AG04450 (cell line): ENCODE measurements around the gene NCOA3. TPM values are rescaled to one million over a fixed set of nuclear protein-coding genes. Genes with fewer than 3 reads are reported as not detected.

Source experiments
- CTCF ChIA-PET: fragments of 300-600, 350-600 bp; formaldehyde crosslinking; extraction: SDS; loops from one replicate; lab custom pipeline; 2022; ENCODE audit warnings: antibody characterized with exemption, inconsistent platforms; lab: Charles Lee
- POLR2A ChIA-PET: fragments of 350-600 bp; formaldehyde crosslinking; extraction: SDS; loops from one replicate; lab custom pipeline; 2021; ENCODE audit warnings: antibody characterized with exemption, inconsistent platforms; lab: Yijun Ruan, JAX
- DNase-seq: peaks from one replicate; pipeline ENCODE4 v3.0.0-alpha.2; 2011; ENCODE audit warnings: low read depth, low spot score
- H3K27ac ChIP-seq: one replicate; pipeline ENCODE4 v1.5.1; 2012; ENCODE audit warnings: low read depth, low read length, control low read depth
- H3K27me3 ChIP-seq: one replicate; pipeline ENCODE4 v1.6.0; 2012; ENCODE audit warnings: low read length; ENCODE audit not compliant: control insufficient read depth, insufficient read depth
- H3K4me3 ChIP-seq: 2 replicates; pipeline ENCODE4 v1.5.1; 2011; ENCODE audit warnings: mild to moderate bottlenecking, low read depth, low read length, control low read depth
- H3K9me3 ChIP-seq: 2 replicates; pipeline ENCODE4 v1.5.1; 2012; ENCODE audit warnings: low read length; ENCODE audit not compliant: control insufficient read depth, insufficient read depth
- CTCF ChIP-seq: IDR thresholded peaks from 2 replicates; pipeline ENCODE4 v1.5.1; 2011; ENCODE audit warnings: low read depth, low read length, control low read depth, inconsistent platforms
- polyA plus RNA-seq: library from polyadenylated mRNA; depleted of rRNA; stranded (reverse); fragments of >200 nt; gene quantifications from 2 replicates; pipeline ENCODE4 v1.2.3, GENCODE V29; 2011

NCOA3 gene
- polyA plus RNA-seq, 1 experiment: 25.4 TPM

- peaks cover 3% of the 10 kb centered on the region for H3K27me3 ChIP-seq
- H3K27ac ChIP-seq: no peak overlapping the region
- peaks cover 24% of the 10 kb centered on the region for H3K9me3 ChIP-seq
- ChIA-PET CTCF (interaction anchor here (1.1 to 1.3 kb wide), 2 partner anchors 39 to 934 kb away, joined by 3 to 10 read pairs; no protein-coding TSS in a partner anchor), POLR2A (no interaction called here)
- DNase-seq: no peak
- no peak for TF ChIP-seq CTCF
- H3K4me3 ChIP-seq: no peak overlapping the region
Measured at GRCh38 chr20:47687095-47687987, 185.7 kb downstream of the NCOA3 start.

DNA sequence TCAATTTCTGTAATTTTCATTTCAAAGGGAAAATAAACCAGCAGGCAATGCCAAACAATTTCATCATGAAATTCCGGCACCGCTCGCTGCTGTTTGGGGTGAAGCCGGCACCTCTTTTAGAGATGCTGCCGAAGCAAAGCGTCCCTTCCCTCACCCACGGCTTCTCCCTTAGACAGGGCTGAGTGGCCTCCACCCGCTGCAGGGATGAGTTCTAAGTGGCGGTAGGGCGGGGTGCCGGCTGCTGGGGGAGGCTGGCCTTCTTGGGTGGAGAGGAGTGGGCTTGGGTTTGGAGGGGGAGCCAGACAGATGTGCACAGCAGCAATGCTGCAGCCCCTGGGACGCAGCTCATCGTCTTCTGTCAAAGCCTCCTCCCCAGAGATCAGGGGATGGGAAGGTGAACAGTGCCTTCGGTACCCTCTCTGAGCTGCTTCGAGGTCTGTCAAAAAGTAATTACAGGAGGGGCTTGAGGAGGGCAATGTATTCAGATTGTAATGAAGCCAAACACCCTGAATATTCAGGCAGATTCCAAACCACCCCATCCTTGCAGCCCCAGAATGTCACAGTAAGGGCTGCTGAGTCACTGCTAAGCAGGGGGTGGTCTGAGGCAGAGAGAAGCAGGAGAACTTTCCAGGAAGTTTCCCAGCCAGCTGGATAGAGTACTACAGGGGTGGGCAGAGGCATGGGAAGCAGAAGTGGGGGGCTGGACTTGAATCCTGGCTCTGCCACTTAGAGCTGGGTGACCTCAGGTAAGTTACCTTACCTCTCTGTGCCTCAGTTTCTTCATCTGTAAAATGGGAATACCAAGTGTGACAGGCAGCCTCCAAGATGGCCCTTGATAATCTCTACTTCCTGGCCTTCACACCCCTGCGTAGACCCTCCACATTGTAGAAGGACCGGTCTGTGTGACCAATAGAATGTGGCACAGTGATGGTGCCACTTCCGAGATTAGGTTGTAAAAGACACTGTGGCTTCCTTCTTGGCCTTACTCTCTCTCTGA lies 187.0 kb downstream of the NCOA3 start:
- ChIA-PET CTCF (interaction anchor here (0.9 to 1.4 kb wide), 2 partner anchors 11 to 932 kb away, joined by 4 to 7 read pairs; no protein-coding TSS in a partner anchor), POLR2A (interaction anchor here (0.7 kb wide), 1 partner anchor 48 kb away, joined by 3 read pairs; no protein-coding TSS in a partner anchor)
- DNase-seq: no peak
- Histone ChIP-seq H3K27ac (no peak overlapping the region), H3K27me3 (no peaks in the 10 kb centered on the region), H3K4me3 (no peak overlapping the region), H3K9me3 (peaks cover 29% of the 10 kb centered on the region)
- no peak for TF ChIP-seq CTCF

DNA sequence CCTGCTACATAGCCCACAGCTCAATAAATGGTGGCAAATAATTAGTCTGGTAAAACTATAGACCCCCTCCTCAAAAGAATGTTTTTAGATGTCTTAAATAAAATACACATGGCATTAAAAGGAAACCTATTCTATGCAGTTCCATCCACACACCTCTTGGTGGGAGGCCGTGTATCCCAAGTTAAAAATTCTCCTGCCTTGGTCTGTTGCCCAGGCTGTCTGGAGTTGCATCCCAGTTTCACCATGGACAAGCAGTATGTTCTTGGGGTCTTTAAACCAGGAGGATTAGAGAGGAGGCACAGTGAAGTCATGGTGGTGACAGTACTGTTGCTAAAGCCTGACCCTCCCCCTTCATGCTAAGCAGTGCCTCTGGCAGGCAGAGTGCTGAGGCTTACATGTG lies 188.0 kb downstream of the NCOA3 start:
- DNase-seq: no peak
- ChIA-PET CTCF (interaction anchor here (0.9 to 1.5 kb wide), 2 partner anchors 931 kb away, joined by 5 to 7 read pairs; no protein-coding TSS in a partner anchor), POLR2A (interaction anchor here (0.7 kb wide), 1 partner anchor 49 kb away, joined by 3 read pairs; no protein-coding TSS in a partner anchor)
- H3K9me3 ChIP-seq: peaks cover 29% of the 10 kb centered on the region
- no peak overlapping the region for H3K27ac ChIP-seq
- no peak overlapping the region for H3K4me3 ChIP-seq
- H3K27me3 ChIP-seq: no peaks in the 10 kb centered on the region
- TF ChIP-seq CTCF: no peak

DNA sequence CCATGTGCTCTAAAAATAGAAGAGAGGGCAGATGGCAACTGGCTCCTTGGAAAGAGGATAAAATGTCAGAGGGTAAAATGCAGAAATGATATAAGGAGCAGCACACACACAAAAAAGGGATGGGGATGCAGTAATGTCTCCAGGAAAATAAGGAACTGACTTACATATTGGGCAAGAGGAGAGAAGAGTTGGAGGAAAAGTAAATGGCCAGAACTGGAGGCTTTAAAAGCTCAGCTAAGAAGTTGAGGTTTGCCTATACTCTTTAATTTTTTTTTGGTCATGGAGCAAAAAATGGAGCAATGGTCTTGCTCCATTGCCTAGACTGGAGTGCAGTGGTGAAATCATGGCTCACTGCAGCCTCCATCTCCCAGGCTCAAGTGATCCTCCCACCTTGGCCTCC lies 189.9 kb downstream of the NCOA3 start:
- no peak overlapping the region for H3K4me3 ChIP-seq
- DNase-seq: no peak
- ChIA-PET POLR2A (no interaction called here), CTCF (no interaction called here)
- peaks cover 29% of the 10 kb centered on the region for H3K9me3 ChIP-seq
- no peak for TF ChIP-seq CTCF
- H3K27me3 ChIP-seq: no peaks in the 10 kb centered on the region
- no peak overlapping the region for H3K27ac ChIP-seq
